K562 (cell line): ENCODE measurements around the gene EXOC5. TPM values are rescaled to one million over a fixed set of nuclear protein-coding genes. Genes with fewer than 3 reads are reported as not detected.

Experiments
- ATAC-seq: fragments of 200-7000 bp; cut with Tn5 transposase; 3 replicates; pipeline ENCODE4 v1.9.1; 2020; ENCODE audit warnings: moderate library complexity
- BruUV-seq: library from RNA; stranded (reverse); fragments of 400-500 nt; replicated peaks from 2 replicates; lab custom pipeline; 2021; lab: Mats Ljungman, UMichigan
- CTCF ChIA-PET: fragments of 300-600 bp; formaldehyde crosslinking; extraction: SDS; loops from one replicate; lab custom pipeline; 2021; ENCODE audit warnings: low intra/inter-chr PET ratio; lab: Yijun Ruan, JAX
- POLR2A ChIA-PET: fragments of 300-600, 350-650 bp; sonication (Branson Sonifier 250); formaldehyde crosslinking; extraction: SDS; loops from one replicate; lab custom pipeline; 2021; ENCODE audit warnings: antibody characterized with exemption, inconsistent platforms; lab: Yijun Ruan, JAX
- DNase-seq, 4 experiments: peaks; one replicate each; pipeline versions ENCODE4 v3.0.0 to v3.0.0-alpha.2; 2011 to 2018; ENCODE audit warnings: low spot score in 3 of 4, mixed read lengths in 3 of 4; ENCODE audit errors: extremely low read depth in 1 of 4
- FAIRE-seq: peaks from 2 replicates; lab custom pipeline; 2011; peaks lifted over from hg19 to GRCh38; lab: Jason Lieb, UNC
- H2AFZ ChIP-seq: 2 replicates; pipeline ENCODE4 v1.6.0; 2011; ENCODE audit warnings: low read depth, low read length, control low read depth, inconsistent platforms
- H3K27ac ChIP-seq: fragments of 200-600 bp; 3 replicates; pipeline ENCODE4 v1.8.0; 2011; ENCODE audit warnings: low read depth, mild to moderate bottlenecking, control low read depth, inconsistent platforms, low read length, moderate library complexity, mixed read lengths; ENCODE audit errors: extremely low read depth
- H3K27me3 ChIP-seq, 2 experiments: fragments of 300-600 bp in 1 of 2; 2 replicates in 1 of 2; 3 replicates in 1 of 2; pipeline versions ENCODE4 v1.6.0 to v1.8.0; 2011; ENCODE audit warnings: inconsistent platforms in 2 of 2, low read length in 2 of 2, mild to moderate bottlenecking in 1 of 2, mixed read lengths in 1 of 2, moderate library complexity in 1 of 2; ENCODE audit not compliant: control insufficient read depth in 2 of 2, insufficient read depth in 2 of 2
- H3K36me3 ChIP-seq: fragments of 300-600 bp; 3 replicates; pipeline ENCODE4 v1.8.0; 2011; ENCODE audit warnings: mild to moderate bottlenecking, low read length, inconsistent platforms; ENCODE audit not compliant: control insufficient read depth, insufficient read depth
- H3K4me1 ChIP-seq, 2 experiments: fragments of 200-600 bp in 1 of 2; replicated peaks in 1 of 2; 2 replicates in 1 of 2; 3 replicates in 1 of 2; pipeline versions ENCODE4 v1.5.1 to v1.8.0; 2011; ENCODE audit warnings: inconsistent platforms in 2 of 2, low read length in 2 of 2, mild to moderate bottlenecking in 1 of 2, mixed read lengths in 1 of 2, moderate library complexity in 1 of 2; ENCODE audit not compliant: control insufficient read depth in 2 of 2, insufficient read depth in 2 of 2
- H3K4me2 ChIP-seq: 2 replicates; pipeline ENCODE4 v1.6.1; 2011; ENCODE audit warnings: low read length, control low read depth, inconsistent platforms, mixed read lengths; ENCODE audit not compliant: insufficient read depth
- H3K4me3 ChIP-seq: fragments of 200-600 bp; sonication (generic), shearing (Covaris generic); 2 replicates; pipeline ENCODE4 v1.5.1; 2016; ENCODE audit warnings: control low read depth, inconsistent platforms
- H3K79me2 ChIP-seq: fragments of 200-600 bp; 3 replicates; pipeline ENCODE4 v1.8.0; 2011; ENCODE audit warnings: low read length, inconsistent platforms; ENCODE audit not compliant: control insufficient read depth, insufficient read depth
- H3K9ac ChIP-seq, 2 experiments: 2 replicates each; pipeline versions ENCODE4 v1.6.0 to v1.6.1; 2011; ENCODE audit warnings: low read depth in 2 of 2, low read length in 2 of 2, control low read depth in 1 of 2, inconsistent platforms in 1 of 2, mild to moderate bottlenecking in 1 of 2, mixed read lengths in 1 of 2; ENCODE audit not compliant: insufficient read depth in 1 of 2
- H3K9me1 ChIP-seq: one replicate; pipeline ENCODE4 v1.6.0; 2011; ENCODE audit warnings: inconsistent platforms, mild to moderate bottlenecking, low read length, moderate library complexity; ENCODE audit not compliant: control insufficient read depth, insufficient read depth
- H3K9me3 ChIP-seq: replicated peaks from 2 replicates; pipeline ENCODE4 v1.5.1; 2011; ENCODE audit warnings: low read depth, low read length, inconsistent platforms; ENCODE audit not compliant: control insufficient read depth, insufficient read depth
- H4K20me1 ChIP-seq: replicated peaks from 2 replicates; pipeline ENCODE4 v1.6.1; 2011; ENCODE audit warnings: low read length, inconsistent platforms, mixed read lengths; ENCODE audit not compliant: control insufficient read depth, insufficient read depth
- ADNP ChIP-seq: fragments of 200-800 bp; sonication (Bioruptor generic); IDR thresholded peaks from 2 replicates; pipeline ENCODE4 v1.6.1; 2016; ENCODE audit warnings: missing genetic modification characterization, missing compliant biosample characterization
- ARNT ChIP-seq, 2 experiments: fragments of 450-650 bp; IDR thresholded peaks; 2 replicates each; pipeline ENCODE4 v1.6.1; 2016; ENCODE audit warnings: mild to moderate bottlenecking in 1 of 2
- FOSL1 ChIP-seq: fragments of 200-800 bp; sonication (Bioruptor generic); conservative IDR thresholded peaks from 2 replicates; pipeline ENCODE4 v1.6.1; 2016; ENCODE audit warnings: missing genetic modification characterization, missing compliant biosample characterization
- JUND ChIP-seq, 2 experiments: IDR thresholded peaks; 2 replicates in 1 of 2; 3 replicates in 1 of 2; pipeline ENCODE4 v1.6.1; 2011; ENCODE audit warnings: borderline replicate concordance in 2 of 2, low read depth in 2 of 2, low read length in 2 of 2, improper control_type of control experiment in 1 of 2, missing biosample characterization in 1 of 2, missing genetic modification characterization in 1 of 2, missing genetic modification reagents in 1 of 2
- KLF1 ChIP-seq: fragments of 450-650 bp; IDR thresholded peaks from 2 replicates; pipeline ENCODE4 v1.6.1; 2016; ENCODE audit warnings: missing genetic modification characterization, missing compliant biosample characterization
- POLR2H ChIP-seq: IDR thresholded peaks from 2 replicates; pipeline ENCODE4 v1.6.1; 2016; ENCODE audit warnings: missing genetic modification characterization, low read depth, mild to moderate bottlenecking, control low read depth, missing compliant biosample characterization, moderate library complexity
- ZNF263 ChIP-seq: sonication (generic); formaldehyde crosslinking; IDR thresholded peaks from 2 replicates; pipeline ENCODE4 v1.8.0; 2022; ENCODE audit warnings: mild to moderate bottlenecking, missing genetic modification reagents, borderline replicate concordance
- ZNF384 ChIP-seq: IDR thresholded peaks from 2 replicates; pipeline ENCODE4 v1.6.1; 2012; ENCODE audit warnings: low read depth, low read length, improper control_type of control experiment
- ZNF766 ChIP-seq: fragments of 200-800 bp; sonication (Bioruptor generic); conservative IDR thresholded peaks from 2 replicates; pipeline ENCODE4 v1.6.1; 2016; ENCODE audit warnings: missing genetic modification characterization, missing compliant biosample characterization
- WGBS: fragments of 100-300 bp; shearing (Covaris generic); methylation state at CpG from one replicate; pipeline ENCODE4 v1.1.6; 2016; ENCODE audit warnings: low coverage, mixed read lengths; ENCODE audit not compliant: insufficient coverage; ENCODE audit errors: missing lambda C conversion rate; 5-methylcytosine and 5-hydroxymethylcytosine counted together
- in situ Hi-C: fragments of 300-500 bp; cut with MboI; formaldehyde crosslinking; loops from 4 replicates; pipeline ENCODE4 v1.15.0; 2018; ENCODE audit warnings: inconsistent platforms, mixed read lengths
- intact Hi-C: fragments of 100-400 bp; cut with micrococcal nuclease; formaldehyde crosslinking; loops from 2 replicates; pipeline ENCODE4 v1.14.2; 2022
- polyA plus RNA-seq, 8 experiments: library from polyadenylated mRNA; depleted of rRNA in 4 of 8; stranded (reverse) in 5 of 8; unstranded in 3 of 8; fragments of >200 nt; fragmentation: Nextera tagmentation in 2 of 8; fragmentation: Illumina TruSeq in 1 of 8; extraction: Ambion mirVana in 2 of 8; extraction: Trizol in 1 of 8; gene quantifications; 2 replicates each; pipeline versions ENCODE4 v1.2.1 to v1.2.3, GENCODE V29; 2011 to 2014; ENCODE audit warnings: inconsistent platforms in 1 of 8, missing spikeins in 1 of 8
- total RNA-seq, 7 experiments: library from RNA; depleted of rRNA in 6 of 7; stranded (reverse); fragments of >200 nt in 6 of 7; fragmentation: Illumina TruSeq in 2 of 7; extraction: Trizol in 2 of 7; gene quantifications; 2 replicates each; pipeline versions ENCODE4 v1.2.1 to v1.2.3, GENCODE V29; 2011 to 2021; ENCODE audit warnings: low replicate concordance in 1 of 7
- TF ChIP-seq, protein P1 (sequence below), 3 experiments: fragments of 200-800 bp in 1 of 3; fragments of 250-450 bp in 1 of 3; fragments of 450-650 bp in 1 of 3; sonication (Bioruptor Pico) in 1 of 3; sonication (Bioruptor generic) in 1 of 3; formaldehyde crosslinking in 1 of 3; IDR thresholded peaks; 2 replicates each; pipeline versions ENCODE4 v1.6.1 to v1.8.0; 2016 to 2022; ENCODE audit warnings: mild to moderate bottlenecking in 2 of 3, missing genetic modification characterization in 2 of 3, missing compliant biosample characterization in 1 of 3, moderate library complexity in 1 of 3
- TF ChIP-seq, protein P2 (sequence below): sonication (generic); IDR thresholded peaks from 2 replicates; pipeline ENCODE4 v1.6.1; 2016
- TF ChIP-seq, protein P3 (sequence below): fragments of 250-450 bp; sonication (Bioruptor Pico); IDR thresholded peaks from 2 replicates; pipeline ENCODE4 v1.8.0; 2021; ENCODE audit warnings: mild to moderate bottlenecking, moderate library complexity
- TF ChIP-seq, protein P4 (sequence below): fragments of 250-450 bp; sonication (Bioruptor Pico); IDR thresholded peaks from 2 replicates; pipeline ENCODE4 v1.5.0; 2022; ENCODE audit warnings: mild to moderate bottlenecking

The EXOC5 gene
- total and polyA plus RNA-seq, 9 of the 15 experiments (the other 6 are each of a cell fraction or from before 2014, with no cell fraction given) = 5.7 to 50.3 (median 32.0) TPM

DNA sequence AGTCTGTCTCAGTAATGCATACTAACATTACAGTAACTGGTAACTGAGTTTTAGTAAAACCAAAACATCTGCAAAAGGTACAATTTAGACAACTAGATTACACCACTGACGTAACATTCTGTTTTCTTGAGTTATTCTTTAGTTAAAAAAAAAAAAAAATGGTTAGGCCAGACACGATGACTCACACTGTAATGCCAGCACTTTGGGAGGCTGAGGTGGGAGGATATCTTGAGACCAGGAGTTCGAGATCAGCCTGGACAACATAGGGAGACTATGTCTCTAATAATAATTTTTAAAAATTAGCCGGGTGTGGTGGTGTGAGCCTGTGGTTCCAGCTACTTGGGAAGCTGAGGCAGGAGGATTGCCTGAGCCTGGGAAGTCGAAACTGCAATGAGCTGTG lies 34.2 kb upstream of the EXOC5 start:
- H2AFZ ChIP-seq = no peak overlapping the region
- H3K4me3 ChIP-seq = no peak overlapping the region
- no peak overlapping the region for H3K9ac ChIP-seq
- in situ Hi-C loops = loop anchor here (25.0 kb wide), 1 partner anchor 241 kb away; no protein-coding TSS in a partner anchor
- 2% methylated on average over 5 of the region's 5 CpGs for WGBS
- no peak overlapping the region for H3K27ac ChIP-seq
- H4K20me1 ChIP-seq = no peaks in the 10 kb centered on the region
- peak in 1 of 4 experiments; percentile 1 for DNase-seq
- CTCF ChIA-PET = no interaction called here
- H3K4me1 ChIP-seq = no peaks in the 10 kb centered on the region
- no peak overlapping the region for H3K4me2 ChIP-seq
- ATAC-seq = 0 out of 3 replicates have a peak, but pooled peaks have one; percentile 35
- H3K36me3 ChIP-seq = no peaks in the 10 kb centered on the region
- no peaks in the 10 kb centered on the region for H3K27me3 ChIP-seq
- no peaks in the 10 kb centered on the region for H3K79me2 ChIP-seq
- no peaks in the 10 kb centered on the region for H3K9me3 ChIP-seq
- no TSS peak for BruUV-seq
- intact Hi-C loops = no loop called here
- no peaks in the 10 kb centered on the region for H3K9me1 ChIP-seq
- POLR2A ChIA-PET = no interaction called here
- no peak for FAIRE-seq
- TF ChIP-seq POLR2H (tag) (peak; percentile 29; the same call in 1 of the 2 replicates), ZNF263 (CRISPR knock-in tag) (no peak), KLF1 (no peak), JUND (IDR thresholded peaks at IDR 0.05; ENCODE audit: borderline replicate concordance, low read depth, low read length) (peak; percentile 62), JUND (tag; IDR thresholded peaks at IDR 0.05; ENCODE audit: borderline replicate concordance, low read depth, low read length) (no peak; the same call in 2 of the 3 replicates), ARNT (IDR thresholded peaks at IDR 0.05) (no peak), ZNF384 (peak; percentile 77), ZNF766 (CRISPR knock-in tag) (no peak), FOSL1 (tag) (0 out of 2 replicates have a peak, but pooled peaks have one; percentile 21), ADNP (tag) (no peak)
- TF ChIP-seq, protein P1, sequence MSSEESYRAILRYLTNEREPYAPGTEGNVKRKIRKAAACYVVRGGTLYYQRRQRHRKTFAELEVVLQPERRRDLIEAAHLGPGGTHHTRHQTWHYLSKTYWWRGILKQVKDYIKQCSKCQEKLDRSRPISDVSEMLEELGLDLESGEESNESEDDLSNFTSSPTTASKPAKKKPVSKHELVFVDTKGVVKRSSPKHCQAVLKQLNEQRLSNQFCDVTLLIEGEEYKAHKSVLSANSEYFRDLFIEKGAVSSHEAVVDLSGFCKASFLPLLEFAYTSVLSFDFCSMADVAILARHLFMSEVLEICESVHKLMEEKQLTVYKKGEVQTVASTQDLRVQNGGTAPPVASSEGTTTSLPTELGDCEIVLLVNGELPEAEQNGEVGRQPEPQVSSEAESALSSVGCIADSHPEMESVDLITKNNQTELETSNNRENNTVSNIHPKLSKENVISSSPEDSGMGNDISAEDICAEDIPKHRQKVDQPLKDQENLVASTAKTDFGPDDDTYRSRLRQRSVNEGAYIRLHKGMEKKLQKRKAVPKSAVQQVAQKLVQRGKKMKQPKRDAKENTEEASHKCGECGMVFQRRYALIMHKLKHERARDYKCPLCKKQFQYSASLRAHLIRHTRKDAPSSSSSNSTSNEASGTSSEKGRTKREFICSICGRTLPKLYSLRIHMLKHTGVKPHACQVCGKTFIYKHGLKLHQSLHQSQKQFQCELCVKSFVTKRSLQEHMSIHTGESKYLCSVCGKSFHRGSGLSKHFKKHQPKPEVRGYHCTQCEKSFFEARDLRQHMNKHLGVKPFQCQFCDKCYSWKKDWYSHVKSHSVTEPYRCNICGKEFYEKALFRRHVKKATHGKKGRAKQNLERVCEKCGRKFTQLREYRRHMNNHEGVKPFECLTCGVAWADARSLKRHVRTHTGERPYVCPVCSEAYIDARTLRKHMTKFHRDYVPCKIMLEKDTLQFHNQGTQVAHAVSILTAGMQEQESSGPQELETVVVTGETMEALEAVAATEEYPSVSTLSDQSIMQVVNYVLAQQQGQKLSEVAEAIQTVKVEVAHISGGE (CRISPR knock-in tag; IDR thresholded peaks at IDR 0.05) = no peak
- TF ChIP-seq, protein P2, sequence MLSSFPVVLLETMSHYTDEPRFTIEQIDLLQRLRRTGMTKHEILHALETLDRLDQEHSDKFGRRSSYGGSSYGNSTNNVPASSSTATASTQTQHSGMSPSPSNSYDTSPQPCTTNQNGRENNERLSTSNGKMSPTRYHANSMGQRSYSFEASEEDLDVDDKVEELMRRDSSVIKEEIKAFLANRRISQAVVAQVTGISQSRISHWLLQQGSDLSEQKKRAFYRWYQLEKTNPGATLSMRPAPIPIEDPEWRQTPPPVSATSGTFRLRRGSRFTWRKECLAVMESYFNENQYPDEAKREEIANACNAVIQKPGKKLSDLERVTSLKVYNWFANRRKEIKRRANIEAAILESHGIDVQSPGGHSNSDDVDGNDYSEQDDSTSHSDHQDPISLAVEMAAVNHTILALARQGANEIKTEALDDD = no peak
- TF ChIP-seq, protein P3, sequence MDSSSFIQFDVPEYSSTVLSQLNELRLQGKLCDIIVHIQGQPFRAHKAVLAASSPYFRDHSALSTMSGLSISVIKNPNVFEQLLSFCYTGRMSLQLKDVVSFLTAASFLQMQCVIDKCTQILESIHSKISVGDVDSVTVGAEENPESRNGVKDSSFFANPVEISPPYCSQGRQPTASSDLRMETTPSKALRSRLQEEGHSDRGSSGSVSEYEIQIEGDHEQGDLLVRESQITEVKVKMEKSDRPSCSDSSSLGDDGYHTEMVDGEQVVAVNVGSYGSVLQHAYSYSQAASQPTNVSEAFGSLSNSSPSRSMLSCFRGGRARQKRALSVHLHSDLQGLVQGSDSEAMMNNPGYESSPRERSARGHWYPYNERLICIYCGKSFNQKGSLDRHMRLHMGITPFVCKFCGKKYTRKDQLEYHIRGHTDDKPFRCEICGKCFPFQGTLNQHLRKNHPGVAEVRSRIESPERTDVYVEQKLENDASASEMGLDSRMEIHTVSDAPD (CRISPR knock-in tag) = no peak
- TF ChIP-seq, protein P4, sequence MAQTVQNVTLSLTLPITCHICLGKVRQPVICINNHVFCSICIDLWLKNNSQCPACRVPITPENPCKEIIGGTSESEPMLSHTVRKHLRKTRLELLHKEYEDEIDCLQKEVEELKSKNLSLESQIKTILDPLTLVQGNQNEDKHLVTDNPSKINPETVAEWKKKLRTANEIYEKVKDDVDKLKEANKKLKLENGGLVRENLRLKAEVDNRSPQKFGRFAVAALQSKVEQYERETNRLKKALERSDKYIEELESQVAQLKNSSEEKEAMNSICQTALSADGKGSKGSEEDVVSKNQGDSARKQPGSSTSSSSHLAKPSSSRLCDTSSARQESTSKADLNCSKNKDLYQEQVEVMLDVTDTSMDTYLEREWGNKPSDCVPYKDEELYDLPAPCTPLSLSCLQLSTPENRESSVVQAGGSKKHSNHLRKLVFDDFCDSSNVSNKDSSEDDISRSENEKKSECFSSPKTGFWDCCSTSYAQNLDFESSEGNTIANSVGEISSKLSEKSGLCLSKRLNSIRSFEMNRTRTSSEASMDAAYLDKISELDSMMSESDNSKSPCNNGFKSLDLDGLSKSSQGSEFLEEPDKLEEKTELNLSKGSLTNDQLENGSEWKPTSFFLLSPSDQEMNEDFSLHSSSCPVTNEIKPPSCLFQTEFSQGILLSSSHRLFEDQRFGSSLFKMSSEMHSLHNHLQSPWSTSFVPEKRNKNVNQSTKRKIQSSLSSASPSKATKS = no peak
